Calu3 (cell line): ENCODE data around the gene ATP6V1C2. TPM values are rescaled to one million over a fixed set of nuclear protein-coding genes. Genes with fewer than 3 reads are reported as not detected.

Source experiments
- BruUV-seq: library from RNA; stranded (reverse); fragments of 400-500 nt; replicated peaks from 2 replicates; lab custom pipeline; 2021; lab: Mats Ljungman, UMichigan
- CTCF ChIA-PET: fragments of 300-600 bp; sonication (Branson Sonifier 250); formaldehyde crosslinking; loops from one replicate; lab custom pipeline; 2022; ENCODE audit warnings: antibody characterized with exemption; lab: Charles Lee
- DNase-seq: peaks from one replicate; pipeline ENCODE4 v3.0.0; 2022
- H3K27ac Mint-ChIP-seq: one replicate; pipeline ENCODE4 v1.8.0; 2022; ENCODE audit warnings: mixed read lengths; ENCODE audit not compliant: unreplicated experiment
- H3K27me3 Mint-ChIP-seq: one replicate; pipeline ENCODE4 v1.8.0; 2022; ENCODE audit warnings: mixed read lengths; ENCODE audit not compliant: unreplicated experiment
- H3K36me3 Mint-ChIP-seq: one replicate; pipeline ENCODE4 v1.8.0; 2022; ENCODE audit warnings: mild to moderate bottlenecking, moderate library complexity, mixed read lengths; ENCODE audit not compliant: insufficient read depth, unreplicated experiment
- H3K4me1 Mint-ChIP-seq: one replicate; pipeline ENCODE4 v1.8.0; 2022; ENCODE audit warnings: mild to moderate bottlenecking, low read depth, mixed read lengths; ENCODE audit not compliant: unreplicated experiment
- H3K4me3 Mint-ChIP-seq: one replicate; pipeline ENCODE4 v1.8.0; 2022; ENCODE audit warnings: mild to moderate bottlenecking, low read depth, moderate library complexity, mixed read lengths; ENCODE audit not compliant: unreplicated experiment
- H3K9me3 Mint-ChIP-seq: one replicate; pipeline ENCODE4 v1.8.0; 2022; ENCODE audit warnings: low read depth, mixed read lengths; ENCODE audit not compliant: unreplicated experiment
- CTCF ChIP-seq: fragments of 200-600 bp; IDR thresholded peaks from one replicate; pipeline ENCODE4 v1.8.0; 2022; ENCODE audit warnings: antibody characterized with exemption; ENCODE audit not compliant: unreplicated experiment
- intact Hi-C: fragments of 100-400 bp; cut with micrococcal nuclease; formaldehyde crosslinking; loops from one replicate; pipeline ENCODE4 v1.10.0; 2022; ENCODE audit not compliant: unreplicated experiment
- total RNA-seq: library from RNA; stranded (reverse); gene quantifications from 2 replicates; pipeline ENCODE4 v1.2.3, GENCODE V29; 2022

The ATP6V1C2 gene
- total RNA-seq, 1 experiment from 2014 or later: 0.28 TPM

- no peak for DNase-seq
- CTCF ChIA-PET: interaction anchor here (0.6 kb wide), 1 partner anchor 9 kb away, joined by 3 read pairs; no protein-coding TSS in a partner anchor
These were observed 65.0 kb downstream of the ATP6V1C2 start for GRCh38 chr2:10786240-10786982.

GRCh38 chr2:10787176-10787968 is 65.9 kb downstream of the ATP6V1C2 start:
- intact Hi-C loops: loop anchor here (10.0 kb wide), 1 partner anchor 83 kb away; no protein-coding TSS in a partner anchor
- no peak for DNase-seq
- H3K36me3 Mint-ChIP-seq: peaks cover 88% of the 10 kb centered on the region
- no peak overlapping the region for H3K4me3 Mint-ChIP-seq
- TF ChIP-seq CTCF: no peak
- H3K4me1 Mint-ChIP-seq: peaks cover 30% of the 10 kb centered on the region
- BruUV-seq: no TSS peak
- no peaks in the 10 kb centered on the region for H3K9me3 Mint-ChIP-seq
- no peak overlapping the region for H3K27ac Mint-ChIP-seq
- CTCF ChIA-PET: no interaction called here
- no peaks in the 10 kb centered on the region for H3K27me3 Mint-ChIP-seq

More at GRCh38 chr2:10786240-10786982, 65.0 kb downstream of the ATP6V1C2 start:
- no peak for TF ChIP-seq CTCF
- no peaks in the 10 kb centered on the region for H3K27me3 Mint-ChIP-seq
- intact Hi-C loops: loop anchor here (10.0 kb wide), 1 partner anchor 82 kb away; no protein-coding TSS in a partner anchor
- no peak overlapping the region for H3K4me3 Mint-ChIP-seq
- H3K4me1 Mint-ChIP-seq: peaks cover 30% of the 10 kb centered on the region
- no peaks in the 10 kb centered on the region for H3K9me3 Mint-ChIP-seq
- peaks cover 88% of the 10 kb centered on the region for H3K36me3 Mint-ChIP-seq
- no TSS peak for BruUV-seq
- H3K27ac Mint-ChIP-seq: peak overlapping the region; percentile 42

- no TSS peak for BruUV-seq
- Mint-ChIP-seq H3K4me3 (no peak overlapping the region), H3K27me3 (no peaks in the 10 kb centered on the region), H3K9me3 (no peaks in the 10 kb centered on the region), H3K36me3 (peaks cover 94% of the 10 kb centered on the region), H3K27ac (no peak overlapping the region), H3K4me1 (peaks cover 19% of the 10 kb centered on the region)
- DNase-seq: no peak
- intact Hi-C loops: loop anchor here (10.0 kb wide), 1 partner anchor 84 kb away; no protein-coding TSS in a partner anchor
- CTCF ChIA-PET: no interaction called here
- no peak for TF ChIP-seq CTCF
These were observed 67.4 kb downstream of the ATP6V1C2 start for GRCh38 chr2:10788855-10789254.

- H3K27ac Mint-ChIP-seq: no peak overlapping the region
- H3K27me3 Mint-ChIP-seq: no peaks in the 10 kb centered on the region
- no TSS peak for BruUV-seq
- no peaks in the 10 kb centered on the region for H3K9me3 Mint-ChIP-seq
- H3K36me3 Mint-ChIP-seq: peaks cover 88% of the 10 kb centered on the region
- no peak overlapping the region for H3K4me3 Mint-ChIP-seq
- TF ChIP-seq CTCF: no peak
- no peak for DNase-seq
- peaks cover 14% of the 10 kb centered on the region for H3K4me1 Mint-ChIP-seq
- CTCF ChIA-PET: no interaction called here
- intact Hi-C loops: no loop called here
These were observed 69.0 kb downstream of the ATP6V1C2 start for GRCh38 chr2:10790228-10790973.
